Gastrocnemius medialis (tissue), 4 donors: ENCODE results near the gene RAPGEF1. TPM values are rescaled to one million over a fixed set of nuclear protein-coding genes. Genes with fewer than 3 reads are reported as not detected.

Experiments used
- ATAC-seq, 2 donors: fragments of 150-250 bp; one replicate each; pipeline ENCODE4 v1.9.1; 2016
- DNase-seq, 2 donors: peaks; one replicate each; pipeline ENCODE4 v3.0.0-alpha.2; 2019
- H3K27ac ChIP-seq, 4 donors: fragments of 200-600 bp; sonication (generic); 1 replicate in 1 of 4; 2 replicates in 3 of 4; pipeline ENCODE4 v1.5.1; 2016 to 2018; ENCODE audit warnings: mild to moderate bottlenecking in 2 of 4, moderate library complexity in 1 of 4
- H3K27me3 ChIP-seq, 3 donors: fragments of 200-600 bp; sonication (generic) in 2 of 3; 1 replicate in 1 of 3; 2 replicates in 2 of 3; pipeline versions ENCODE4 v1.5.1 to v1.6.0; 2016 to 2019; ENCODE audit warnings: mild to moderate bottlenecking in 1 of 3, moderate library complexity in 1 of 3
- H3K36me3 ChIP-seq, 2 donors: fragments of 200-600 bp; sonication (generic) in 1 of 2; one replicate each; pipeline ENCODE4 v1.5.1; 2017 to 2018
- H3K4me1 ChIP-seq, 2 donors: fragments of 200-600 bp; sonication (generic) in 1 of 2; one replicate each; pipeline ENCODE4 v1.5.1; 2016 to 2017; ENCODE audit warnings: mild to moderate bottlenecking in 2 of 2
- H3K4me3 ChIP-seq, 4 donors: fragments of 200-600 bp; sonication (generic) in 3 of 4; 1 replicate in 1 of 4; 2 replicates in 3 of 4; pipeline ENCODE4 v1.5.1; 2016 to 2019; ENCODE audit warnings: mild to moderate bottlenecking in 2 of 4
- H3K9me3 ChIP-seq, 3 donors: fragments of 200-600 bp; sonication (generic) in 2 of 3; 1 replicate in 1 of 3; 2 replicates in 2 of 3; pipeline ENCODE4 v1.5.1; 2016 to 2019
- POLR2A ChIP-seq, 2 donors: fragments of 450-650 bp; IDR thresholded peaks; one replicate each; pipeline ENCODE4 v1.6.1; 2017; ENCODE audit warnings: antibody characterized with exemption in 2 of 2, mild to moderate bottlenecking in 2 of 2, moderate library complexity in 2 of 2
- in situ Hi-C, 4 donors: fragments of 200-750 bp; cut with MboI; loops; one replicate each; pipeline versions ENCODE4 v1.15.0 to v1.8.0; 2017; ENCODE audit warnings: low sequenced_read_pairs in 4 of 4
- intact Hi-C: fragments of 100-400 bp; cut with DNase I; formaldehyde crosslinking; loops from one replicate; pipeline ENCODE4 v1.15.1; 2023; ENCODE audit warnings: low total_unique reads
- total RNA-seq, 4 donors: library from RNA; depleted of rRNA; stranded (reverse); fragments of >200 nt; gene quantifications; one replicate each; pipeline versions ENCODE4 v1.1.0 to v1.2.3, GENCODE V29; 2016
- TF ChIP-seq, protein P1 (sequence below), 5 experiments: fragments of 450-650 bp in 3 of 5; fragments of 200-600 bp in 2 of 5; sonication (generic) in 2 of 5; IDR thresholded peaks in 4 of 5; conservative IDR thresholded peaks in 1 of 5; 1 replicate in 4 of 5; 2 replicates in 1 of 5; pipeline ENCODE4 v1.5.1; 2016 to 2019; ENCODE audit warnings: antibody characterized with exemption in 5 of 5, mild to moderate bottlenecking in 3 of 5, moderate library complexity in 3 of 5

RAPGEF1 gene
- total RNA-seq, 4 donors from 2014 or later = 123 to 296 (median 217) TPM

DNA sequence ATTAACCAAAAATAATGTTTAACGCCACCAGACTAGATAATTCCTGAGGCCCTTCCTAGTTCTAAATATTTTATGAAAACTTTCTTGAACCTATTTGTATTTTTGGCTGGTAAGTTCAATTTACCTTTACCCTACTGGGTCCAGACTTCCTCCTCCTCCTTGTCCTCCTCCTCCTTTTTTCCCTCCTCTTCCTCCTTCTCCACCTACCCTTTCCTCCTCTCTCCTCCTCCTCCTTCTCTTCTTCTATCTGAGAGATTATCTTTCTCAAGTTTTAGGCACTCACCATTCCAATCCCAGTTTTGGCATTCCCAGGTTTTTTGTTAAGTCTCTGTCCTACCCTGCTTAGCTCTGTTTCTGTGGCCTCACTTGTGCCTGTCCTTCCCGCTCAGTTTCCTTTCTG lies 24.7 kb upstream of the RAPGEF1 start:
- H3K36me3 ChIP-seq = no peaks in the 10 kb centered on the region
- ATAC-seq = no peak
- peaks cover 0 to 4% (median 3%) of the 10 kb centered on the region in 3 donors for H3K27me3 ChIP-seq
- intact Hi-C loops = loop anchor here (5.0 kb wide), 1 partner anchor 503 kb away; no protein-coding TSS in a partner anchor
- TF ChIP-seq, protein P1, sequence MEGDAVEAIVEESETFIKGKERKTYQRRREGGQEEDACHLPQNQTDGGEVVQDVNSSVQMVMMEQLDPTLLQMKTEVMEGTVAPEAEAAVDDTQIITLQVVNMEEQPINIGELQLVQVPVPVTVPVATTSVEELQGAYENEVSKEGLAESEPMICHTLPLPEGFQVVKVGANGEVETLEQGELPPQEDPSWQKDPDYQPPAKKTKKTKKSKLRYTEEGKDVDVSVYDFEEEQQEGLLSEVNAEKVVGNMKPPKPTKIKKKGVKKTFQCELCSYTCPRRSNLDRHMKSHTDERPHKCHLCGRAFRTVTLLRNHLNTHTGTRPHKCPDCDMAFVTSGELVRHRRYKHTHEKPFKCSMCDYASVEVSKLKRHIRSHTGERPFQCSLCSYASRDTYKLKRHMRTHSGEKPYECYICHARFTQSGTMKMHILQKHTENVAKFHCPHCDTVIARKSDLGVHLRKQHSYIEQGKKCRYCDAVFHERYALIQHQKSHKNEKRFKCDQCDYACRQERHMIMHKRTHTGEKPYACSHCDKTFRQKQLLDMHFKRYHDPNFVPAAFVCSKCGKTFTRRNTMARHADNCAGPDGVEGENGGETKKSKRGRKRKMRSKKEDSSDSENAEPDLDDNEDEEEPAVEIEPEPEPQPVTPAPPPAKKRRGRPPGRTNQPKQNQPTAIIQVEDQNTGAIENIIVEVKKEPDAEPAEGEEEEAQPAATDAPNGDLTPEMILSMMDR (IDR thresholded peaks at IDR 0.05 in 4 of 5, conservative IDR thresholded peaks at IDR 0.05 in 1 of 5) = no peak
- TF ChIP-seq POLR2A (IDR thresholded peaks at IDR 0.05) = no peak
- no peak overlapping the region for H3K4me3 ChIP-seq
- no peaks in the 10 kb centered on the region for H3K9me3 ChIP-seq
- no peak overlapping the region for H3K27ac ChIP-seq
- in situ Hi-C loops = loop anchor here (5.0 to 25.0 kb wide), 2 partner anchors 488 to 648 kb away; partner anchors contain the start of genes CFAP77 (in 1 of the 4) and TTF1 (in 1 of the 4)
- no peak for DNase-seq
- H3K4me1 ChIP-seq = no peaks in the 10 kb centered on the region

DNA sequence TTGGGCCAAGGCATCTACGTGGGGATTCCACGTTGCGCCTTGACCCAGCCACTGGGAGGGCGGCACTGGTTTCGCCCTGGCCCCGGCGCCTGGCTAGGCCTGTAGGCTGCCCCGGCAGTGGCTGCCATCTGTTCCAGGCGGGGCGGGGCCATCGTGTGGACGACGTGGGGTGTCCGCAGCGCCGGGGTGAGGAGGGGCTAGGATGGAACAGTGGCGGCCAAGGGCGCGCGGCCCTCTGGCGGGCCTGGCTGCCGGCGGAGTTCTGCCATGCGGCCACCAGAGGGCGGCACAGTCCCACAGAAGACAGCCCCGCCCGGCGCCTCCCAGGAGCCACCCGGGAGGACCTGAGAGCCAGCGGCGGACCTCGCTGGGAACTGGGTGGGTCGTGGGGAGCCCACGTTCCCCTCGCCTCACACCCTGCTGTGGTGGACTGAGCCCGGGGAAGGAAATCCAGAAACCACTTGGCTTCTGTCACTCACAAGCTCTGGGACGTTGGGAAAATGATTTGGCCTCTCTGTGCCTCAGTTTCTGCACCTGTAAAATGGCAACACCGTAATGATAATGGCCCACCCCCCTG lies 22.6 kb upstream of the RAPGEF1 start:
- H3K27me3 ChIP-seq = peaks cover 0 to 3% (median 0%) of the 10 kb centered on the region in 3 donors
- TF ChIP-seq POLR2A (IDR thresholded peaks at IDR 0.05) = no peak
- TF ChIP-seq, protein P1 (IDR thresholded peaks at IDR 0.05 in 4 of 5, conservative IDR thresholded peaks at IDR 0.05 in 1 of 5) = peak; percentile 92 to 98 (median 96)
- no peaks in the 10 kb centered on the region for H3K36me3 ChIP-seq
- DNase-seq (peak; percentile 21 to 47), ATAC-seq (peak; percentile 68 to 81)
- intact Hi-C loops = loop anchor here (1.0 to 5.0 kb wide), 3 partner anchors 474 to 505 kb away; no protein-coding TSS in a partner anchor
- H3K4me3 ChIP-seq = peak overlapping the region in 1 of 4 donors; percentile 22
- in situ Hi-C loops = loop anchor here (5.0 to 25.0 kb wide), 2 partner anchors 490 to 650 kb away; partner anchors contain the start of genes CFAP77 (in 1 of the 4) and TTF1 (in 1 of the 4)
- no peaks in the 10 kb centered on the region for H3K9me3 ChIP-seq
- no peaks in the 10 kb centered on the region for H3K4me1 ChIP-seq
- H3K27ac ChIP-seq = no peak overlapping the region

DNA sequence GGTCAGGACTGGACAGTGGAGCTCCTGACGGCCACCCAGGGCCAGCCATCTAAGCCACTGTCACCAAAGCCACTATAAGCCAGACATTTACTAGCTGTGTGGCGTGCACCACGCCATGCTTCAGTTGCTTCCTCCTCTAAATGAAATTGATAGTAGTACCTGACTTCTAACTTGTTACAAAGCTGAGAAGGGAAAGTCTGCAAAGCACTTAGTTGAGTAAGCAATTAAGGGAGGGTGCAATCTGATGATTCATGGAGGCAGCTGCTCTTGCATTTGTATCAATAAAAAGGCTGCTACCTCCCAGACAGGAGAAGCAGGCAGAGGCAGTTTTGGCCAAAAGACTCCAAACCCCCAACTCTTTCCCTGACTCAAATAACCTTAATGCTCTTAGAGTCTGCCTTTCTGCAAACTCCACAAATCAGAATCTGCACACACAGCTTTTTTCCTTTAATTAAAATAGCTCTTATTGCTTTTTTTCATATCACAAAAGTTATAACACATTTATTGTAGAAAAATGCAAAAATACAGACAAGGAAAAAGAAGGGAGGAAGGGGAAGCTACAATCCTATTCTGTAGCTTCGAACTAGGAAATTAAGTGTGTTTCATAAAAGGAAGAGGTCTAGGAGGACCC lies 19.3 kb upstream of the RAPGEF1 start:
- H3K9me3 ChIP-seq = no peaks in the 10 kb centered on the region
- no peak overlapping the region for H3K27ac ChIP-seq
- H3K27me3 ChIP-seq = peaks cover 0 to 8% (median 8%) of the 10 kb centered on the region in 3 donors
- intact Hi-C loops (no loop called here), in situ Hi-C loops (loop anchor here in 1 of 4 donors (25.0 kb wide), 1 partner anchor 653 kb away; the partner anchor contains the start of genes CFAP77 and TTF1)
- DNase-seq (no peak), ATAC-seq (no peak)
- H3K36me3 ChIP-seq = no peaks in the 10 kb centered on the region
- no peak for TF ChIP-seq POLR2A (IDR thresholded peaks at IDR 0.05)
- TF ChIP-seq, protein P1 (IDR thresholded peaks at IDR 0.05 in 4 of 5, conservative IDR thresholded peaks at IDR 0.05 in 1 of 5) = no peak
- H3K4me1 ChIP-seq = no peaks in the 10 kb centered on the region
- H3K4me3 ChIP-seq = no peak overlapping the region

DNA sequence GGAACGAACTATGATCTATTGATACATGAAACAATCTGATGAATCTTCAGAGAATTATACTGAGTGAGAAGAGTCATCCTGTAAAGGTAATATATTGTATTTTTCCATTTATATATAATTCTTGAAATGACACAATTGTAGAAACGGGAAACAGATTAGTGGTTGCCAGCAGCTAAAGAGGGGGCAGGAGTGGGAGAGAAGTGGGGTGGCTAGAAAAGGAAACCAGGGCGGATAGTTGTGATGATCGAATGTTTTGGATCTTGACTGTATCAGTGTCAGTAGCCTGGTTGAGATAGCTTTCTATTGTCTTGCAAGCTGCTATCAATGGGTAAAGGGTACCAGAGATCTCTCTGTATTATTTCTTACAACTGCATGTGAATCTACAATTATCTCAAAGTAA lies 17.7 kb upstream of the RAPGEF1 start:
- ATAC-seq = no peak

More for the DNA sequence above, 17.7 kb upstream of the RAPGEF1 start:
- no peak overlapping the region for H3K4me3 ChIP-seq
- no peak overlapping the region for H3K27ac ChIP-seq
- in situ Hi-C loops = loop anchor here in 1 of 4 donors (25.0 kb wide), 1 partner anchor 655 kb away; the partner anchor contains the start of genes CFAP77 and TTF1
- TF ChIP-seq, protein P1 (IDR thresholded peaks at IDR 0.05 in 4 of 5, conservative IDR thresholded peaks at IDR 0.05 in 1 of 5) = no peak
- no peak for TF ChIP-seq POLR2A (IDR thresholded peaks at IDR 0.05)
- no peaks in the 10 kb centered on the region for H3K36me3 ChIP-seq
- H3K27me3 ChIP-seq = peaks cover 0 to 8% (median 8%) of the 10 kb centered on the region in 3 donors
- no peaks in the 10 kb centered on the region for H3K4me1 ChIP-seq
- intact Hi-C loops = no loop called here
- DNase-seq = no peak
- H3K9me3 ChIP-seq = no peaks in the 10 kb centered on the region
